ENCODE measurements around the gene FUOM. TPM values are rescaled to one million over a fixed set of nuclear protein-coding genes. Genes with fewer than 3 reads are reported as not detected.
"Not testable (repeated sequence)": the region's sequence is repeated elsewhere in the genome, so short reads cannot be mapped to it uniquely, and the experiment has no call there.

The FUOM gene
- total and polyA plus RNA-seq, 2 experiments from 2014 or later: 22.1 to 58.1 TPM

GRCh38 chr10:133375357-133376115, 17.7 kb upstream of the FUOM start:
- TF ChIP-seq, protein P1, sequence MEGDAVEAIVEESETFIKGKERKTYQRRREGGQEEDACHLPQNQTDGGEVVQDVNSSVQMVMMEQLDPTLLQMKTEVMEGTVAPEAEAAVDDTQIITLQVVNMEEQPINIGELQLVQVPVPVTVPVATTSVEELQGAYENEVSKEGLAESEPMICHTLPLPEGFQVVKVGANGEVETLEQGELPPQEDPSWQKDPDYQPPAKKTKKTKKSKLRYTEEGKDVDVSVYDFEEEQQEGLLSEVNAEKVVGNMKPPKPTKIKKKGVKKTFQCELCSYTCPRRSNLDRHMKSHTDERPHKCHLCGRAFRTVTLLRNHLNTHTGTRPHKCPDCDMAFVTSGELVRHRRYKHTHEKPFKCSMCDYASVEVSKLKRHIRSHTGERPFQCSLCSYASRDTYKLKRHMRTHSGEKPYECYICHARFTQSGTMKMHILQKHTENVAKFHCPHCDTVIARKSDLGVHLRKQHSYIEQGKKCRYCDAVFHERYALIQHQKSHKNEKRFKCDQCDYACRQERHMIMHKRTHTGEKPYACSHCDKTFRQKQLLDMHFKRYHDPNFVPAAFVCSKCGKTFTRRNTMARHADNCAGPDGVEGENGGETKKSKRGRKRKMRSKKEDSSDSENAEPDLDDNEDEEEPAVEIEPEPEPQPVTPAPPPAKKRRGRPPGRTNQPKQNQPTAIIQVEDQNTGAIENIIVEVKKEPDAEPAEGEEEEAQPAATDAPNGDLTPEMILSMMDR (IDR thresholded peaks at IDR 0.05; ENCODE audit: low read depth, low read length): no peak

GRCh38 chr10:133373174-133374090, 15.6 kb upstream of the FUOM start, which contains the start of gene ECHS1:
ECHS1 (minus strand) TSS chr10:133373354; CDS start chr10:133373333, 21 bp downstream.
- Histone ChIP-seq H3K27me3 (peaks cover 22% of the 10 kb centered on the region), H3K9me3 (ENCODE audit: low read depth) (no peaks in the 10 kb centered on the region), H3K36me3 (peaks cover 17% of the 10 kb centered on the region), H3K4me1 (ENCODE audit: low read depth) (no peaks in the 10 kb centered on the region), H3K4me3 (peak within 1 kb of the TSS; percentile 75), H3K27ac (peak within 1 kb of the TSS; percentile 79)
- DNase-seq (ENCODE audit: low read depth in 1 of 2, low spot score in 1 of 2): peak; percentile 93 to 97
- TF ChIP-seq, protein P1 (IDR thresholded peaks at IDR 0.05; ENCODE audit: low read depth, low read length): no peak

More at GRCh38 chr10:133375357-133376115, 17.7 kb upstream of the FUOM start:
- H3K27ac ChIP-seq: no peak overlapping the region
- H3K4me1 ChIP-seq (ENCODE audit: low read depth): no peaks in the 10 kb centered on the region
- H3K4me3 ChIP-seq: no peak overlapping the region
- no peaks in the 10 kb centered on the region for H3K36me3 ChIP-seq
- H3K9me3 ChIP-seq (ENCODE audit: low read depth): no peaks in the 10 kb centered on the region
- peaks cover 22% of the 10 kb centered on the region for H3K27me3 ChIP-seq
- DNase-seq (ENCODE audit: low read depth in 1 of 2, low spot score in 1 of 2): no peak

- H3K36me3 ChIP-seq: peaks cover 20% of the 10 kb centered on the region
- TF ChIP-seq, protein P1 (IDR thresholded peaks at IDR 0.05; ENCODE audit: low read depth, low read length): no peak
- no peak overlapping the region for H3K27ac ChIP-seq
- no peak for DNase-seq (ENCODE audit: low read depth in 1 of 2, low spot score in 1 of 2)
- peak overlapping the region; percentile 75 for H3K4me3 ChIP-seq
- no peaks in the 10 kb centered on the region for H3K9me3 ChIP-seq (ENCODE audit: low read depth)
- peaks cover 22% of the 10 kb centered on the region for H3K27me3 ChIP-seq
- no peaks in the 10 kb centered on the region for H3K4me1 ChIP-seq (ENCODE audit: low read depth)
Measured at GRCh38 chr10:133372507-133372906, 14.7 kb upstream of the FUOM start.

DNA sequence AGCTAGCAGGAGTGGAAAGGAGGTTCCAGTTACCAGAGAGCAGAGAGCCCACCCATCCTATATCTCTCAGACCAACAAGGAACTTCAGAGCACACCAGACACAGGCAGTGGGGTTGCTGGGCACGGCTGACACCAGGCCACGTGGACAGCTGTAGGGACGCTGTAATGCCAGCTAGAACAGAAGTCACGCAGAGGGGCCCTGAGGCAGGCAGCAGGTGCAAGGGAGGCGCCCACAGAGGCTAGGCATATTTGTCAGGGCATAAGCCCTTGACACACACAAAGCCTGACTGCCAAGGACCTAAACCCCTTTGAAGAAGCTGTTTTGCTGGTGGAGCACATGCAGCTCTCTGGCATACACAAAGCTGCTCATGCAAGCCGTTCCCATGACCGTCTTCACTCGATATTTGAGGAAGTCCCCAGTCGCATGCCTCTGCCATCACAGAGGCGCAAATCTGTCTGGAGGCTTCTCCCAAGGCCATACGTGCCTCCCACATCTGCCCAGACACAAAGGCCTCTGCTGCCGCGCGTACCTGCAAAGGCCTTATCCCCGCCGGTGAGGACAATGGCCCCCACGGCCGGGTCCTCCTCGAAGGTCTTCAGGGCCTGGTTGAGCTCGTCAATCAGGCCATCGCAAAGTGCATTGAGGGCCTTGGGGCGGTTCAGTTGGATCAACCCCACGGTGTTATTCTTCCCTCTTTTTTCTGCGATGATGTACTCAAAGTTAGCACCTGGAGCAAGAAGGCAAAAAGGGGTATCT, 12.4 kb upstream of the FUOM start:
- DNase-seq (ENCODE audit: low read depth in 1 of 2, low spot score in 1 of 2): no peak
- Histone ChIP-seq H3K9me3 (ENCODE audit: low read depth) (no peaks in the 10 kb centered on the region), H3K27me3 (peaks cover 5% of the 10 kb centered on the region), H3K4me3 (no peak overlapping the region), H3K4me1 (ENCODE audit: low read depth) (no peaks in the 10 kb centered on the region), H3K27ac (no peak overlapping the region), H3K36me3 (peaks cover 38% of the 10 kb centered on the region)
- TF ChIP-seq, protein P1 (IDR thresholded peaks at IDR 0.05; ENCODE audit: low read depth, low read length): no peak

GRCh38 chr10:133368153-133368552, 10.3 kb upstream of the FUOM start:
- peaks cover 49% of the 10 kb centered on the region for H3K36me3 ChIP-seq

DNA sequence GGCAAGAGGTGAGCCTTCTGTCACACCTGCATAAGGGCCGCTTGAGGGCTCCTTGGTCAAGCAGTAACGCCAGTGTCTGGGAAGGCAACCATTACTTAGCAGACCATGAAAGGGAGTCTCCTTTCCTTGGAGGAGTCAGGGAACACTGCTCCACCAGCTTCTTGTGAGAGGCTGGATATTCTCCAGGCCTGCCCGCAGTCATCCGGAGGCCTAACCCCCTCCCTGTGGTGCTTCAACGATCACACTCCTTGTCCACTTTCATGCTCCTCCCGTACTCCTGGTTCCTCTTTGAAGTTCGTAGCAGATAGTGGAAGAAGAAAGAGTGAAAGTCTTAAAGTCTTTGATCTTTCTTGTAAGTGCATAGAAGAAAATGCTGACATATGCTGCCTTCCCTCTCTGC, 9.6 kb upstream of the FUOM start:
- DNase-seq (ENCODE audit: low read depth in 1 of 2, low spot score in 1 of 2); H3K27ac ChIP-seq; H3K9me3 ChIP-seq (ENCODE audit: low read depth); H3K4me1 ChIP-seq (ENCODE audit: low read depth); H3K27me3 ChIP-seq; H3K4me3 ChIP-seq: not testable (repeated sequence)
- peaks cover 49% of the 10 kb centered on the region for H3K36me3 ChIP-seq

More at GRCh38 chr10:133368153-133368552, 10.3 kb upstream of the FUOM start:
- H3K4me3 ChIP-seq: no peak overlapping the region
- no peak for DNase-seq (ENCODE audit: low read depth in 1 of 2, low spot score in 1 of 2)
- H3K27me3 ChIP-seq: no peaks in the 10 kb centered on the region
- no peaks in the 10 kb centered on the region for H3K4me1 ChIP-seq (ENCODE audit: low read depth)
- TF ChIP-seq, protein P1 (IDR thresholded peaks at IDR 0.05; ENCODE audit: low read depth, low read length): no peak
- peak overlapping the region; percentile 43 for H3K27ac ChIP-seq
- H3K9me3 ChIP-seq (ENCODE audit: low read depth): no peaks in the 10 kb centered on the region

Data from cardiac muscle cell (in vitro differentiated cells and primary cell).